Loucy (cell line): Measurements from ENCODE around the gene NRXN3.
A peak's percentile ranks its signal among the peaks of the same experiment; 100 is the strongest.

Experiments used
- H2AFZ ChIP-seq: fragments of 200-600 bp; sonication (generic); 2 replicates; pipeline ENCODE4 v1.6.0; 2016; ENCODE audit warnings: antibody characterized with exemption, mild to moderate bottlenecking, low read length, moderate library complexity
- H3F3A ChIP-seq: fragments of 200-600 bp; 2 replicates; pipeline ENCODE4 v1.6.0; 2016; ENCODE audit warnings: antibody characterized with exemption, low read depth, mild to moderate bottlenecking
- H3K27me3 ChIP-seq: fragments of 200-600 bp; sonication (generic); 2 replicates; pipeline ENCODE4 v1.6.1; 2014; ENCODE audit warnings: low read length, mild to moderate bottlenecking; ENCODE audit not compliant: insufficient read depth, poor library complexity, severe bottlenecking
- H3K36me3 ChIP-seq: fragments of 200-600 bp; sonication (generic); 2 replicates; pipeline ENCODE4 v1.6.1; 2016; ENCODE audit warnings: low read length; ENCODE audit not compliant: insufficient read depth
- H3K4me1 ChIP-seq: fragments of 200-600 bp; sonication (generic); 2 replicates; pipeline ENCODE4 v1.5.1; 2014; ENCODE audit warnings: low read length, mild to moderate bottlenecking; ENCODE audit not compliant: insufficient read depth, poor library complexity, severe bottlenecking
- H3K4me2 ChIP-seq: fragments of 200-600 bp; sonication (generic); 2 replicates; pipeline ENCODE4 v1.6.0; 2014; ENCODE audit warnings: antibody characterized with exemption, low read length, low read depth, mild to moderate bottlenecking; ENCODE audit not compliant: poor library complexity, severe bottlenecking
- H3K4me3 ChIP-seq: fragments of 200-600 bp; sonication (generic); 2 replicates; pipeline ENCODE4 v1.5.1; 2014; ENCODE audit warnings: low read length, mild to moderate bottlenecking, mixed read lengths; ENCODE audit not compliant: poor library complexity, severe bottlenecking
- H3K79me2 ChIP-seq: fragments of 200-600 bp; sonication (generic); 2 replicates; pipeline ENCODE4 v1.6.1; 2014; ENCODE audit warnings: low read length; ENCODE audit not compliant: insufficient read depth
- H3K9ac ChIP-seq: fragments of 200-600 bp; sonication (generic); 2 replicates; pipeline ENCODE4 v1.6.0; 2014; ENCODE audit warnings: mild to moderate bottlenecking, low read depth, low read length, moderate library complexity; ENCODE audit not compliant: poor library complexity, severe bottlenecking
- H3K9me2 ChIP-seq: fragments of 200-600 bp; sonication (generic); replicated peaks from 2 replicates; pipeline ENCODE4 v1.6.1; 2016; ENCODE audit warnings: low read depth, low read length, mixed read lengths
- H3K9me3 ChIP-seq: fragments of 200-600 bp; sonication (generic); 2 replicates; pipeline ENCODE4 v1.6.1; 2014; ENCODE audit warnings: mild to moderate bottlenecking, antibody characterized with exemption, low read length, low read depth; ENCODE audit not compliant: insufficient read depth
- H4K20me1 ChIP-seq: fragments of 200-600 bp; sonication (generic); 2 replicates; pipeline ENCODE4 v1.6.0; 2014; ENCODE audit warnings: antibody characterized with exemption, low read length, mild to moderate bottlenecking; ENCODE audit not compliant: insufficient read depth, poor library complexity, severe bottlenecking
- EZH2phosphoT487 ChIP-seq: fragments of 200-600 bp; IDR thresholded peaks from 2 replicates; pipeline ENCODE4 v1.6.1; 2018; ENCODE audit warnings: antibody characterized with exemption, mild to moderate bottlenecking, moderate library complexity, borderline replicate concordance
- TF ChIP-seq, protein P1 (sequence below): fragments of 200-600 bp; sonication (generic); conservative IDR thresholded peaks from 2 replicates; pipeline ENCODE4 v1.5.1; 2014; ENCODE audit warnings: mild to moderate bottlenecking, antibody characterized with exemption, low read length

Gene NRXN3

DNA sequence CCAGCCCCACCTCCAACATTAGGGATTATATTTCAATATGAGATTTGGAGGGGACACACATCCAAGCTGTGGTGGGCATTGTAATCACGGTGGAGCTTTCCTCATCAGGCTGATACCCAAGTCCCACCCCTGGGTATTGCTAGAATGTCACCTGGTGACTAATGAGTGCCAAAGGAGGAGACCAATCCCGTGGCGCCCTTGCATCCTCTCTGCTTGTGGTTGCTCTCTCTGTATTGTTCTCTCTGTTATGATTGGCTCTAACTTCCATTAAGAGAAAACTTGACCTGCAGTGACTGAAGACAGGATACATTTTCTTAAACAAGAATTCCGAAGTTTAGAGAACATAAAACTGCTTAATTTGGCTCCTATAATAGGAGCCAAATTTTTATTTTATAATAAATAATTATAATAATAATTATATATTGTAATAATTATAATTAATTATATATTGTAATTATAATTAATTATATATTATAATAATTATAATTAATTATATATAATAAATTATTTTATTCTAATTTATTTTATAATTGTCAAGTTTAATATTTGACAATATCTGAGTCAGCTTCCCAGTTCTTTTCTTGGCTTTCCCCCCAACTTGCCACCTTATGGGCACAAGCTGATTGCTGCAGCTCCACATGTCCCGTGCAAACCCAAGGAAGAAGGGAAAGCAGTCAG, 1621.0 kb downstream of the NRXN3 start:
- Histone ChIP-seq H3K9me2 (no peaks in the 10 kb centered on the region), H3F3A (no peaks in the 10 kb centered on the region), H3K4me1 (no peaks in the 10 kb centered on the region), H3K4me3 (no peak overlapping the region), H2AFZ (no peak overlapping the region), H3K9me3 (no peaks in the 10 kb centered on the region), H3K79me2 (no peaks in the 10 kb centered on the region), H3K4me2 (no peak overlapping the region), H4K20me1 (no peaks in the 10 kb centered on the region), H3K27me3 (no peaks in the 10 kb centered on the region), H3K36me3 (no peaks in the 10 kb centered on the region), H3K9ac (no peak overlapping the region)
- TF ChIP-seq, protein P1, sequence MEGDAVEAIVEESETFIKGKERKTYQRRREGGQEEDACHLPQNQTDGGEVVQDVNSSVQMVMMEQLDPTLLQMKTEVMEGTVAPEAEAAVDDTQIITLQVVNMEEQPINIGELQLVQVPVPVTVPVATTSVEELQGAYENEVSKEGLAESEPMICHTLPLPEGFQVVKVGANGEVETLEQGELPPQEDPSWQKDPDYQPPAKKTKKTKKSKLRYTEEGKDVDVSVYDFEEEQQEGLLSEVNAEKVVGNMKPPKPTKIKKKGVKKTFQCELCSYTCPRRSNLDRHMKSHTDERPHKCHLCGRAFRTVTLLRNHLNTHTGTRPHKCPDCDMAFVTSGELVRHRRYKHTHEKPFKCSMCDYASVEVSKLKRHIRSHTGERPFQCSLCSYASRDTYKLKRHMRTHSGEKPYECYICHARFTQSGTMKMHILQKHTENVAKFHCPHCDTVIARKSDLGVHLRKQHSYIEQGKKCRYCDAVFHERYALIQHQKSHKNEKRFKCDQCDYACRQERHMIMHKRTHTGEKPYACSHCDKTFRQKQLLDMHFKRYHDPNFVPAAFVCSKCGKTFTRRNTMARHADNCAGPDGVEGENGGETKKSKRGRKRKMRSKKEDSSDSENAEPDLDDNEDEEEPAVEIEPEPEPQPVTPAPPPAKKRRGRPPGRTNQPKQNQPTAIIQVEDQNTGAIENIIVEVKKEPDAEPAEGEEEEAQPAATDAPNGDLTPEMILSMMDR: no peak
- no peak for TF ChIP-seq EZH2phosphoT487

DNA sequence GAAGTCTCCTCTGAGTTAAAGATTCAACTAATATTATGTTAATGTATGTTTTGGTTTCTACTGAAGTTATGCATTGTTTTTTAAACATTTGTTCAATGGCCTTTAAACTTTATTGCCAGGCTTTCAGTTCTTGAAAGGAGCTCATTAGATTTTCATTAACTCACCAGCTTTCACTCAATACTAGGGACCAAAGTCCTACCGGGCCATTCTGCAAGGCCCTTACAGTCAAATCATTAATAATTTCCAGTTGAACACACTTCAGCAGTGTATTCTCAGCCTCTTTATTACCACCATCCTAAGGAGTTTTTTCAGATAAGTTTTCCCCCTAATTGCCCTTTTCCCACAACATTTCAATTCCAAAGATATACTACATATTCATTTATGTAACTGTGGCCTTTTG, 1631.9 kb downstream of the NRXN3 start:
- no peaks in the 10 kb centered on the region for H4K20me1 ChIP-seq
- no peaks in the 10 kb centered on the region for H3F3A ChIP-seq
- TF ChIP-seq, protein P1: no peak
- no peak for TF ChIP-seq EZH2phosphoT487
- peak overlapping the region; percentile 66 for H3K4me2 ChIP-seq
- H3K36me3 ChIP-seq: no peaks in the 10 kb centered on the region
- peaks cover 47% of the 10 kb centered on the region for H3K4me1 ChIP-seq
- H3K9me3 ChIP-seq: no peaks in the 10 kb centered on the region
- H3K79me2 ChIP-seq: no peaks in the 10 kb centered on the region
- H3K9me2 ChIP-seq: no peaks in the 10 kb centered on the region
- no peak overlapping the region for H3K9ac ChIP-seq
- no peak overlapping the region for H3K4me3 ChIP-seq
- H3K27me3 ChIP-seq: no peaks in the 10 kb centered on the region
- peak overlapping the region; percentile 51; the same call in 1 of the 2 replicates for H2AFZ ChIP-seq

DNA sequence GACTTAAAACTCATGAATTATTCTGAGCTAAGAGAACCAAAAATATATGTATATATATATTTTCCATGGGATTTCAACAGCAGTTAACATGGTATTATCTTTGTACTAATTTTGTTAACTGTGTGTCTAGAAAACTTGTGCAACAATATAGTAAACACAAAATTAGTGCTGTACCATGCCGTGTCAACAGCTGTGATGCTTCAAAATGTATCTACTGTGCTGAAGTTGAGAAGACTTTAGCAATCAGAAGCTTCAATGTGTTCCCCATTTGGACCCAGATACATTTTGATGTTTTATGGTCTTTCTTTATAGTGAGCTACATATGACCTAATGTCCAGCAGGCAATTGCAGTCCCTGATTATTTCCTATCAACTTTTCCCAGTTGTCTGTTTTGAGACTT, 1635.5 kb downstream of the NRXN3 start:
- no peak for TF ChIP-seq EZH2phosphoT487
- TF ChIP-seq, protein P1: no peak
- no peaks in the 10 kb centered on the region for H3K36me3 ChIP-seq

More for the DNA sequence above, 1635.5 kb downstream of the NRXN3 start:
- Histone ChIP-seq H3K9me3 (no peaks in the 10 kb centered on the region), H3K4me3 (no peak overlapping the region), H3K27me3 (no peaks in the 10 kb centered on the region), H3K4me2 (no peak overlapping the region), H2AFZ (no peak overlapping the region), H3F3A (no peaks in the 10 kb centered on the region), H3K9ac (no peak overlapping the region), H3K4me1 (peaks cover 30% of the 10 kb centered on the region), H3K9me2 (no peaks in the 10 kb centered on the region), H4K20me1 (no peaks in the 10 kb centered on the region), H3K79me2 (no peaks in the 10 kb centered on the region)
